Measurements from ENCODE around the gene GPR62.

GRCh38 chr3:51938780-51939425 is 16.3 kb upstream of the GPR62 start:
- TF ChIP-seq POLR2A (IDR thresholded peaks at IDR 0.05) (no peak), CTCF (IDR thresholded peaks at IDR 0.05) (no peak)
